Endothelial cell of umbilical vein (primary cell): ENCODE measurements around the gene EVX2. TPM values are rescaled to one million over a fixed set of nuclear protein-coding genes. Genes with fewer than 3 reads are reported as not detected.

ENCODE experiments used
- BruUV-seq: library from RNA; stranded (reverse); fragments of 400-500 nt; replicated peaks from 2 replicates; lab custom pipeline; 2021; lab: Mats Ljungman, UMichigan
- CTCF ChIA-PET: fragments of 300-600, 350-600 bp; sonication (Branson Sonifier 250); formaldehyde crosslinking; loops from one replicate; lab custom pipeline; 2021; ENCODE audit warnings: antibody characterized with exemption, inconsistent platforms; lab: Charles Lee
- POLR2A ChIA-PET: fragments of 300-600, 350-600 bp; sonication (Branson Sonifier 250); formaldehyde crosslinking; loops from one replicate; lab custom pipeline; 2021; ENCODE audit warnings: antibody characterized with exemption, inconsistent platforms; lab: Charles Lee
- DNase-seq: peaks from one replicate; pipeline ENCODE4 v3.0.0-alpha.2; 2011; ENCODE audit warnings: low read depth, low spot score
- FAIRE-seq: peaks from 2 replicates; lab custom pipeline; 2011; peaks lifted over from hg19 to GRCh38; lab: Jason Lieb, UNC
- H2AFZ ChIP-seq: 2 replicates; pipeline ENCODE4 v1.6.0; 2012; ENCODE audit warnings: low read depth, low read length, control low read depth, inconsistent platforms
- H3K27ac ChIP-seq: 2 replicates; pipeline ENCODE4 v1.5.1; 2011; ENCODE audit warnings: low read depth, mild to moderate bottlenecking, control low read depth, low read length, moderate library complexity; ENCODE audit not compliant: insufficient read depth
- H3K27me3 ChIP-seq, 2 experiments: 2 replicates each; pipeline versions ENCODE4 v1.6.0 to v1.6.1; 2011; ENCODE audit warnings: low read length in 2 of 2, mixed read lengths in 1 of 2; ENCODE audit not compliant: control insufficient read depth in 2 of 2, insufficient read depth in 2 of 2
- H3K36me3 ChIP-seq, 2 experiments: 2 replicates in 1 of 2; 3 replicates in 1 of 2; pipeline ENCODE4 v1.5.1; 2011; ENCODE audit warnings: low read length in 2 of 2, mild to moderate bottlenecking in 1 of 2, moderate library complexity in 1 of 2; ENCODE audit not compliant: control insufficient read depth in 2 of 2, insufficient read depth in 2 of 2; ENCODE audit errors: extremely low read depth in 1 of 2
- H3K4me1 ChIP-seq: 3 replicates; pipeline ENCODE4 v1.5.1; 2011; ENCODE audit warnings: mild to moderate bottlenecking, low read length; ENCODE audit not compliant: control insufficient read depth, insufficient read depth; ENCODE audit errors: extremely low read depth
- H3K4me2 ChIP-seq: 2 replicates; pipeline ENCODE4 v1.6.1; 2011; ENCODE audit warnings: low read length, control low read depth, mixed read lengths; ENCODE audit not compliant: insufficient read depth
- H3K4me3 ChIP-seq, 3 experiments: fragments of 200-600 bp in 1 of 3; sonication (generic), shearing (Covaris generic) in 1 of 3; replicated peaks in 1 of 3; 2 replicates each; pipeline ENCODE4 v1.5.1; 2011 to 2016; ENCODE audit warnings: control low read depth in 3 of 3, low read length in 3 of 3, mild to moderate bottlenecking in 2 of 3, inconsistent platforms in 1 of 3, low read depth in 1 of 3, moderate library complexity in 1 of 3; ENCODE audit not compliant: insufficient read depth in 1 of 3
- H3K79me2 ChIP-seq: 2 replicates; pipeline ENCODE4 v1.6.0; 2012; ENCODE audit warnings: low read length, inconsistent platforms; ENCODE audit not compliant: control insufficient read depth, insufficient read depth
- H3K9ac ChIP-seq: replicated peaks from 2 replicates; pipeline ENCODE3; 2011; ENCODE audit warnings: low read length, control low read depth; ENCODE audit not compliant: insufficient read depth; ENCODE audit errors: extremely low read depth
- H3K9me1 ChIP-seq: replicated peaks from 3 replicates; pipeline ENCODE4 v1.6.0; 2011; ENCODE audit warnings: mild to moderate bottlenecking, low read length; ENCODE audit not compliant: control insufficient read depth, insufficient read depth; ENCODE audit errors: extremely low read depth
- H3K9me3 ChIP-seq: replicated peaks from 2 replicates; pipeline ENCODE4 v1.5.1; 2012; ENCODE audit warnings: low read length, inconsistent platforms; ENCODE audit not compliant: control insufficient read depth, insufficient read depth
- H4K20me1 ChIP-seq: replicated peaks from 2 replicates; pipeline ENCODE3; 2011; ENCODE audit warnings: mild to moderate bottlenecking, low read length; ENCODE audit not compliant: control insufficient read depth, insufficient read depth; ENCODE audit errors: extremely low read depth
- EZH2 ChIP-seq: IDR thresholded peaks from 2 replicates; pipeline ENCODE4 v1.6.1; 2012; ENCODE audit warnings: borderline replicate concordance, low read depth, mild to moderate bottlenecking, moderate library complexity, low read length, inconsistent platforms; ENCODE audit not compliant: severe bottlenecking
- FOS ChIP-seq: IDR thresholded peaks from 2 replicates; pipeline ENCODE4 v1.6.1; 2011; ENCODE audit warnings: mild to moderate bottlenecking, low read length, moderate library complexity, borderline replicate concordance; ENCODE audit not compliant: insufficient read depth
- JUN ChIP-seq: IDR thresholded peaks from 2 replicates; pipeline ENCODE4 v1.6.1; 2011; ENCODE audit warnings: borderline replicate concordance, low read depth; ENCODE audit not compliant: insufficient read length, insufficient read depth
- MAX ChIP-seq: IDR thresholded peaks from 2 replicates; pipeline ENCODE4 v1.6.1; 2011; ENCODE audit not compliant: insufficient read depth, insufficient read length
- MYC ChIP-seq: IDR thresholded peaks from one replicate; pipeline ENCODE4 v1.6.1; 2011; ENCODE audit warnings: mild to moderate bottlenecking, low read depth, low read length
- POLR2A ChIP-seq: IDR thresholded peaks from 2 replicates; pipeline ENCODE4 v1.6.1; 2012; ENCODE audit warnings: low read depth, mild to moderate bottlenecking, control low read depth, low read length
- POLR2AphosphoS5 ChIP-seq: IDR thresholded peaks from 2 replicates; pipeline ENCODE4 v1.6.1; 2012; ENCODE audit warnings: low read depth, mild to moderate bottlenecking, control low read depth, low read length, moderate library complexity; ENCODE audit not compliant: insufficient read depth
- dilution Hi-C: fragments of 300-500 bp; cut with MboI; formaldehyde crosslinking; loops from one replicate; pipeline ENCODE4 v1.15.0; 2019; ENCODE audit warnings: low sequenced_read_pairs; ENCODE audit not compliant: extremely low pct_ligation_motif_present
- intact Hi-C: fragments of 100-400 bp; cut with micrococcal nuclease; formaldehyde crosslinking; loops from one replicate; pipeline ENCODE4 v1.10.0; 2022
- polyA plus RNA-seq, 4 experiments: library from polyadenylated mRNA; depleted of rRNA in 3 of 4; stranded (reverse) in 3 of 4; unstranded in 1 of 4; fragments of >200 nt; gene quantifications; 2 replicates each; pipeline versions ENCODE4 v1.2.1 to v1.2.3, GENCODE V29; 2011 to 2012; ENCODE audit warnings: missing spikeins in 1 of 4
- total RNA-seq: library from RNA; stranded (reverse); gene quantifications from 2 replicates; pipeline ENCODE4 v1.2.3, GENCODE V29; 2021

The EVX2 gene
- total and polyA plus RNA-seq, 2 donors (not counting 3 experiments of a cell fraction or from before 2014, with no cell fraction given) = not detected

GRCh38 chr2:176109192-176109901 is 25.6 kb upstream of the EVX2 start:
- dilution Hi-C loops = no loop called here
- no peak for FAIRE-seq

GRCh38 chr2:176107731-176108181 is 24.0 kb upstream of the EVX2 start:
- H3K9me3 ChIP-seq = no peaks in the 10 kb centered on the region
- FAIRE-seq (no peak), DNase-seq (no peak)
- dilution Hi-C loops = no loop called here
- no peak overlapping the region for H2AFZ ChIP-seq
- no peak overlapping the region for H3K4me3 ChIP-seq
- no peaks in the 10 kb centered on the region for H3K9me1 ChIP-seq
- ChIA-PET CTCF (interaction anchor here (1.9 kb wide), 1 partner anchor 10 kb away, joined by 7 read pairs; no protein-coding TSS in a partner anchor), POLR2A (no interaction called here)
- H3K9ac ChIP-seq = no peak overlapping the region
- no peaks in the 10 kb centered on the region for H3K4me1 ChIP-seq
- H4K20me1 ChIP-seq = no peaks in the 10 kb centered on the region
- BruUV-seq = no TSS peak
- peaks cover 84 to 96% of the 10 kb centered on the region in 2 experiments for H3K27me3 ChIP-seq
- intact Hi-C loops = no loop called here
- no peak overlapping the region for H3K27ac ChIP-seq
- no peaks in the 10 kb centered on the region for H3K36me3 ChIP-seq
- H3K79me2 ChIP-seq = no peaks in the 10 kb centered on the region
- H3K4me2 ChIP-seq = no peak overlapping the region
- TF ChIP-seq FOS = no peak
- TF ChIP-seq POLR2AphosphoS5 = no peak
- TF ChIP-seq POLR2A = no peak
- TF ChIP-seq MAX = no peak
- peak; percentile 80 for TF ChIP-seq EZH2
- no peak for TF ChIP-seq JUN

More at GRCh38 chr2:176109192-176109901, 25.6 kb upstream of the EVX2 start:
- ChIA-PET POLR2A (no interaction called here), CTCF (interaction anchor here (0.7 to 4.3 kb wide), 4 partner anchors 545 to 1410 kb away, joined by 3 to 15 read pairs (median 5); no protein-coding TSS in a partner anchor)
- H3K27ac ChIP-seq = no peak overlapping the region
- H3K27me3 ChIP-seq = peaks cover 83 to 96% of the 10 kb centered on the region in 2 experiments
- DNase-seq = no peak
- no peaks in the 10 kb centered on the region for H3K36me3 ChIP-seq
- no peaks in the 10 kb centered on the region for H4K20me1 ChIP-seq
- H3K79me2 ChIP-seq = no peaks in the 10 kb centered on the region
- TF ChIP-seq EZH2 = peak; percentile 91
- TF ChIP-seq MYC = no peak
- no peak overlapping the region for H3K9ac ChIP-seq
- H3K4me2 ChIP-seq = no peak overlapping the region
- BruUV-seq = no TSS peak
- H3K4me1 ChIP-seq = no peaks in the 10 kb centered on the region
- H2AFZ ChIP-seq = no peak overlapping the region
- intact Hi-C loops = no loop called here
- H3K9me1 ChIP-seq = no peaks in the 10 kb centered on the region
- no peaks in the 10 kb centered on the region for H3K9me3 ChIP-seq
- H3K4me3 ChIP-seq = no peak overlapping the region
